ENCODE results near the gene CLCN4.

DNA sequence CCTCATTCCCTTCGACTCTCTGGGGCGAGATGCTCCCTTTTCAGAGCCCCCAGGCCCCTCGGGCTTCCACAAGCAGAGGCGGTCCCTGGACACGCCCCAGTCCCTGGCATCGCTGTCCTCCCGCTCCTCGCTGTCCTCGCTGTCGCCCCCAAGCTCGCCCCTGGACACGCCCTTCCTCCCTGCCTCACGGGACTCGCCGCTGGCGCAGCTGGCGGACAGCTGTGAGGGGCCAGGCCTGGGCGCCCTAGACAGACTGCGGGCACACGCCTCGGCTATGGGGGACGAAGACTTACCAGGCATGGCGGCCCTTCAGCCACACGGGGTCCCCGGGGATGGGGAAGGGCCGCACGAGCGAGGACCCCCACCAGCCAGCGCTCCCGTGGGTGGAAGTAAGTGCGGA lies 39.5 kb upstream of the CLCN4 start:
- TF ChIP-seq, protein P1, sequence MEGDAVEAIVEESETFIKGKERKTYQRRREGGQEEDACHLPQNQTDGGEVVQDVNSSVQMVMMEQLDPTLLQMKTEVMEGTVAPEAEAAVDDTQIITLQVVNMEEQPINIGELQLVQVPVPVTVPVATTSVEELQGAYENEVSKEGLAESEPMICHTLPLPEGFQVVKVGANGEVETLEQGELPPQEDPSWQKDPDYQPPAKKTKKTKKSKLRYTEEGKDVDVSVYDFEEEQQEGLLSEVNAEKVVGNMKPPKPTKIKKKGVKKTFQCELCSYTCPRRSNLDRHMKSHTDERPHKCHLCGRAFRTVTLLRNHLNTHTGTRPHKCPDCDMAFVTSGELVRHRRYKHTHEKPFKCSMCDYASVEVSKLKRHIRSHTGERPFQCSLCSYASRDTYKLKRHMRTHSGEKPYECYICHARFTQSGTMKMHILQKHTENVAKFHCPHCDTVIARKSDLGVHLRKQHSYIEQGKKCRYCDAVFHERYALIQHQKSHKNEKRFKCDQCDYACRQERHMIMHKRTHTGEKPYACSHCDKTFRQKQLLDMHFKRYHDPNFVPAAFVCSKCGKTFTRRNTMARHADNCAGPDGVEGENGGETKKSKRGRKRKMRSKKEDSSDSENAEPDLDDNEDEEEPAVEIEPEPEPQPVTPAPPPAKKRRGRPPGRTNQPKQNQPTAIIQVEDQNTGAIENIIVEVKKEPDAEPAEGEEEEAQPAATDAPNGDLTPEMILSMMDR (IDR thresholded peaks at IDR 0.05; ENCODE audit: borderline replicate concordance, extremely low read depth, low read length, poor library complexity, severe bottlenecking): no peak
- no peak for TF ChIP-seq EZH2 (IDR thresholded peaks at IDR 0.05; ENCODE audit: borderline replicate concordance, low read depth, low read length, severe bottlenecking)

Data from DND-41 (cell line).